ENCODE data around the gene ILDR1. TPM values are rescaled to one million over a fixed set of nuclear protein-coding genes. Genes with fewer than 3 reads are reported as not detected.

The ILDR1 gene
- total and polyA plus RNA-seq, 2 of the 8 experiments (the other 6 are each of a cell fraction or from before 2014, with no cell fraction given) = 1.8 TPM

DNA sequence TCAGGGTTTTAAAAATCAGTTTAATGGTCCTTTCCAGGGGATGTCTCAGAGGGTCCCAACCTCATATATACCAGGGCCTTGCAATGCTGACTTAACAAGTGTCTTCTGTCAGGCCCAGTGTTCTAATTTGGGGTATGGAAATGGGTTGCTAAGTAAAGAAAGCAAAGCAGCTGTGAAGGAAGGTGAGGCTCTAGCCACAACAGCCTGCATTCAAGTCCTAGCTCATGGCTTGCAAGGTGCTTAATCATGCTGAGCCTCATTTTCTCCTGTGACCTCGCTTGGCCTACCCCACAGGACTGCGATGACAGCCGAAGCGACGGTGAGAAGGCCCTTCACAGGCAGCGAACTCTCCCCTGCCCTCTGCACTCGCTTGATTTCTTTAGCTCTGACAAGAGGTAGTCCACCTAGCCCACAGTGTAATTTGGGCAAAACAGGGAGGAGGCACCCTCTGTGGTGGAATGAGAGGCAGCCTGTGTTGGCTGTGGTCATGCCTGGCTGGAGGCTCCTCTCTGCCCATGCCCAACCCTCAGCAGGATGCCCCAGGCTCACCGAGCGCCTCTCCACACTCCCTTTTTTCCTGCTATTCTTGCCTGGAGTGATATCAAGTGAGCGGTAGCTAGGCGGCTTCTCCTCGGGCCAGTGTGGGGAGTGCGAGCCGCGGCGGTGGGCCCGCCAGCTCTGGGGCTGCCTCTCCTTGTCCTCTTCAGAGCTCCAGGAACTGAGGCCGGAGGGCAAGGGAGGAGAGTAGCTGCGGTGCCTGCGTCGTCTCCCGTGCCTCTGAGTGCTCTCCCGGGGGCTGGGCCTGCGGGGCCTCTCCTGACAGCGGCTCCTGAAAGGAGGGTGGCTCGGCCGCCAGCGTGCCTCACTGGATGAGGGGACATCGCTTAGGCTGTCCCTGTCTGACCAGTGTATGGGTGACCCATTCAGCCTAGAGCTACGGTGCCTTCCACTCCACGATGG is 29.2 kb downstream of the ILDR1 start (continued):
- TF ChIP-seq CBX8 (IDR thresholded peaks at IDR 0.05; ENCODE audit: borderline replicate concordance, low read depth, low read length) = no peak
- no peak for TF ChIP-seq CEBPB (IDR thresholded peaks at IDR 0.05; ENCODE audit: low read depth, low read length)
- TF ChIP-seq SAP30 (IDR thresholded peaks at IDR 0.05; ENCODE audit: insufficient read depth, insufficient replicate concordance, low read length) = no peak
- no peak for TF ChIP-seq ATF3 (IDR thresholded peaks at IDR 0.05; ENCODE audit: insufficient read depth, low read depth, low read length)
- TF ChIP-seq CHD2 (IDR thresholded peaks at IDR 0.05; ENCODE audit: low read length) = no peak
- TF ChIP-seq BRCA1 (IDR thresholded peaks at IDR 0.05; ENCODE audit: low read depth, low read length) = no peak
- TF ChIP-seq ZNF274 (IDR thresholded peaks at IDR 0.05; ENCODE audit: borderline replicate concordance, extremely low read depth, low read length) = no peak
- TF ChIP-seq ASH2L (IDR thresholded peaks at IDR 0.05; ENCODE audit: low read length) = no peak

Measured in H1 (cell line).